H1 (cell line): ENCODE data around the gene LRP1-AS. TPM values are rescaled to one million over a fixed set of nuclear protein-coding genes. Genes with fewer than 3 reads are reported as not detected.

ENCODE experiments used
- CTCF ChIA-PET: fragments of 300-600 bp; sonication (Branson Sonifier 250); formaldehyde crosslinking; loops from one replicate; lab custom pipeline; 2021; ENCODE audit not compliant: partially characterized antibody; lab: Charles Lee
- POLR2A ChIA-PET: fragments of 300-600 bp; sonication (Branson Sonifier 250); formaldehyde crosslinking; loops from one replicate; lab custom pipeline; 2021; ENCODE audit warnings: inconsistent platforms; ENCODE audit not compliant: partially characterized antibody; lab: Charles Lee
- DNase-seq, 2 experiments: peaks; one replicate each; pipeline versions ENCODE4 v3.0.0 to v3.0.0-alpha.2; 2010 to 2022; ENCODE audit warnings: low spot score in 2 of 2, low read depth in 1 of 2, mixed read lengths in 1 of 2
- FAIRE-seq: peaks from 2 replicates; lab custom pipeline; 2011; peaks lifted over from hg19 to GRCh38; lab: Jason Lieb, UNC
- H2AFZ ChIP-seq: 2 replicates; pipeline ENCODE4 v1.8.1; 2012; ENCODE audit warnings: low read length, inconsistent platforms
- H2AK5ac ChIP-seq: 2 replicates; pipeline ENCODE4 v1.6.1; 2013; ENCODE audit warnings: low read depth, low read length
- H2BK120ac ChIP-seq: replicated peaks from 2 replicates; pipeline ENCODE3; 2013; ENCODE audit warnings: low read depth, low read length, inconsistent platforms
- H2BK12ac ChIP-seq: 2 replicates; pipeline ENCODE4 v1.6.1; 2013; ENCODE audit warnings: low read depth, low read length
- H2BK15ac ChIP-seq: 2 replicates; pipeline ENCODE4 v1.6.1; 2013; ENCODE audit warnings: low read length
- H2BK20ac ChIP-seq: 2 replicates; pipeline ENCODE4 v1.6.1; 2013; ENCODE audit warnings: low read length
- H2BK5ac ChIP-seq: 2 replicates; pipeline ENCODE4 v1.6.1; 2013; ENCODE audit warnings: low read depth, low read length
- H3K14ac ChIP-seq: 2 replicates; pipeline ENCODE4 v1.6.1; 2013; ENCODE audit warnings: inconsistent platforms; ENCODE audit not compliant: insufficient read length
- H3K18ac ChIP-seq: 2 replicates; pipeline ENCODE4 v1.6.1; 2013; ENCODE audit warnings: low read length; ENCODE audit errors: extremely low read depth
- H3K23ac ChIP-seq: 2 replicates; pipeline ENCODE4 v1.6.1; 2013; ENCODE audit warnings: inconsistent platforms; ENCODE audit not compliant: insufficient read length
- H3K23me2 ChIP-seq: 2 replicates; pipeline ENCODE4 v1.6.1; 2013; ENCODE audit warnings: low read depth, low read length
- H3K27ac ChIP-seq: 2 replicates; pipeline ENCODE4 v1.6.1; 2011; ENCODE audit warnings: low read depth, low read length, inconsistent platforms
- H3K27me3 ChIP-seq, 4 experiments: replicated peaks in 1 of 4; 1 replicate in 1 of 4; 2 replicates in 3 of 4; pipeline versions ENCODE4 v1.6.1 to v1.8.1; 2011 to 2013; ENCODE audit warnings: low read length in 3 of 4, mild to moderate bottlenecking in 3 of 4, inconsistent platforms in 2 of 4, mixed read lengths in 2 of 4, moderate library complexity in 1 of 4; ENCODE audit not compliant: control insufficient read depth in 3 of 4, insufficient read depth in 3 of 4; ENCODE audit errors: extremely low read depth in 1 of 4
- H3K36me3 ChIP-seq, 4 experiments: 2 replicates each; pipeline versions ENCODE4 v1.6.1 to v1.8.1; 2011 to 2013; ENCODE audit warnings: mild to moderate bottlenecking in 4 of 4, low read length in 3 of 4, moderate library complexity in 2 of 4, control low read depth in 1 of 4, inconsistent platforms in 1 of 4; ENCODE audit not compliant: insufficient read depth in 4 of 4, control insufficient read depth in 2 of 4
- H3K4ac ChIP-seq: replicated peaks from 2 replicates; pipeline ENCODE3; 2013; ENCODE audit warnings: low read length, low read depth, mixed read lengths, inconsistent platforms; ENCODE audit not compliant: insufficient read length
- H3K4me1 ChIP-seq, 4 experiments: replicated peaks in 1 of 4; 1 replicate in 1 of 4; 2 replicates in 3 of 4; pipeline versions ENCODE4 v1.6.1 to v1.8.1; 2011 to 2013; ENCODE audit warnings: low read length in 3 of 4, inconsistent platforms in 2 of 4, mixed read lengths in 1 of 4; ENCODE audit not compliant: insufficient read depth in 4 of 4, control insufficient read depth in 3 of 4
- H3K4me2 ChIP-seq, 2 experiments: 2 replicates each; pipeline versions ENCODE4 v1.6.1 to v1.8.1; 2011 to 2013; ENCODE audit warnings: low read depth in 2 of 2, low read length in 2 of 2, control low read depth in 1 of 2, inconsistent platforms in 1 of 2, mild to moderate bottlenecking in 1 of 2; ENCODE audit not compliant: insufficient read depth in 1 of 2
- H3K4me3 ChIP-seq, 4 experiments: fragments of 200-600, 300-600 bp in 1 of 4; sonication (generic), shearing (Covaris generic), sonication (Bioruptor Twin) in 1 of 4; 2 replicates each; pipeline versions ENCODE4 v1.5.1 to v1.8.1; 2011 to 2016; ENCODE audit warnings: low read length in 4 of 4, low read depth in 3 of 4, control low read depth in 2 of 4, inconsistent platforms in 2 of 4, mild to moderate bottlenecking in 2 of 4, mixed read lengths in 1 of 4, moderate library complexity in 1 of 4; ENCODE audit not compliant: insufficient read depth in 2 of 4; ENCODE audit errors: extremely low read depth in 1 of 4
- H3K56ac ChIP-seq: replicated peaks from 2 replicates; pipeline ENCODE3; 2013; ENCODE audit warnings: low read depth, mild to moderate bottlenecking, mixed read lengths, low read length, inconsistent platforms; ENCODE audit not compliant: insufficient read length
- H3K79me1 ChIP-seq: 2 replicates; pipeline ENCODE4 v1.6.1; 2013; ENCODE audit warnings: low read depth, low read length, control low read depth
- H3K79me2 ChIP-seq, 2 experiments: 2 replicates each; pipeline versions ENCODE4 v1.6.1 to v1.8.1; 2012 to 2013; ENCODE audit warnings: low read length in 2 of 2, mild to moderate bottlenecking in 2 of 2, inconsistent platforms in 1 of 2; ENCODE audit not compliant: insufficient read depth in 2 of 2, control insufficient read depth in 1 of 2
- H3K9ac ChIP-seq, 4 experiments: replicated peaks in 1 of 4; 1 replicate in 1 of 4; 2 replicates in 3 of 4; pipeline versions ENCODE4 v1.6.1 to v1.8.1; 2011 to 2013; ENCODE audit warnings: low read depth in 3 of 4, low read length in 3 of 4, control low read depth in 2 of 4, mild to moderate bottlenecking in 2 of 4, moderate library complexity in 2 of 4, inconsistent platforms in 1 of 4; ENCODE audit errors: extremely low read depth in 1 of 4
- H3K9me3 ChIP-seq, 2 experiments: 2 replicates each; pipeline versions ENCODE4 v1.6.1 to v1.8.1; 2012 to 2013; ENCODE audit warnings: mild to moderate bottlenecking in 2 of 2, moderate library complexity in 2 of 2, control low read depth in 1 of 2, inconsistent platforms in 1 of 2, low read depth in 1 of 2, low read length in 1 of 2, mixed read lengths in 1 of 2; ENCODE audit not compliant: insufficient read depth in 2 of 2
- H4K20me1 ChIP-seq, 2 experiments: replicated peaks in 1 of 2; 2 replicates each; pipeline versions ENCODE3 to v1.8.1; 2011 to 2013; ENCODE audit warnings: inconsistent platforms in 2 of 2, low read length in 2 of 2, mild to moderate bottlenecking in 1 of 2; ENCODE audit not compliant: insufficient read depth in 2 of 2, control insufficient read depth in 1 of 2
- H4K5ac ChIP-seq: 2 replicates; pipeline ENCODE4 v1.6.1; 2013; ENCODE audit warnings: low read length, low read depth, mixed read lengths, inconsistent platforms; ENCODE audit not compliant: insufficient read length
- H4K8ac ChIP-seq: 2 replicates; pipeline ENCODE4 v1.8.0; 2013; ENCODE audit warnings: mild to moderate bottlenecking, moderate library complexity, low read length, inconsistent platforms; ENCODE audit not compliant: insufficient read depth; ENCODE audit errors: extremely low read depth
- H4K91ac ChIP-seq: replicated peaks from 2 replicates; pipeline ENCODE3; 2013; ENCODE audit warnings: low read length, mixed read lengths, inconsistent platforms; ENCODE audit not compliant: insufficient read length
- BRCA1 ChIP-seq: IDR thresholded peaks from 2 replicates; pipeline ENCODE4 v1.6.1; 2012; ENCODE audit warnings: low read depth, low read length, improper control_type of control experiment
- EGR1 ChIP-seq: IDR thresholded peaks from 2 replicates; pipeline ENCODE4 v1.6.1; 2011; ENCODE audit warnings: low read depth, low read length, borderline replicate concordance
- GABPA ChIP-seq: IDR thresholded peaks from 2 replicates; pipeline ENCODE4 v1.6.1; 2011; ENCODE audit warnings: mild to moderate bottlenecking, low read length, moderate library complexity, borderline replicate concordance; ENCODE audit not compliant: insufficient read depth
- HDAC6 ChIP-seq: IDR thresholded peaks from one replicate; pipeline ENCODE4 v1.7.1; 2012; ENCODE audit warnings: low read depth, mild to moderate bottlenecking, inconsistent platforms, low read length, moderate library complexity
- NRF1 ChIP-seq: IDR thresholded peaks from 2 replicates; pipeline ENCODE4 v1.6.1; 2011; ENCODE audit warnings: mild to moderate bottlenecking, low read depth, low read length, improper control_type of control experiment
- PHF8 ChIP-seq: fragments of 200-600 bp; sonication (generic); conservative IDR thresholded peaks from 2 replicates; pipeline ENCODE4 v1.7.1; 2012; ENCODE audit warnings: low read depth, mild to moderate bottlenecking, inconsistent platforms, low read length, moderate library complexity
- SIRT6 ChIP-seq: IDR thresholded peaks from one replicate; pipeline ENCODE4 v1.7.1; 2012; ENCODE audit warnings: low read length, inconsistent platforms
- SUZ12 ChIP-seq: fragments of 200-600 bp; sonication (generic); IDR thresholded peaks from 2 replicates; pipeline ENCODE4 v1.6.1; 2012; ENCODE audit warnings: mild to moderate bottlenecking, inconsistent platforms, low read length, moderate library complexity, mixed read lengths
- WGBS, 2 experiments: shearing (Covaris generic) in 1 of 2; methylation state at CpG; one replicate each; pipeline versions ENCODE4 v1.1.6 to v1.1.7; 2013 to 2015; ENCODE audit warnings: low lambda C conversion rate in 2 of 2, mixed read lengths in 2 of 2, inconsistent platforms in 1 of 2, low coverage in 1 of 2, missing lambda C conversion rate in 1 of 2; ENCODE audit not compliant: insufficient replicate concordance in 2 of 2, insufficient coverage in 1 of 2, insufficient read length in 1 of 2; ENCODE audit errors: extremely low coverage in 1 of 2, missing lambda C conversion rate in 1 of 2; 5-methylcytosine and 5-hydroxymethylcytosine counted together
- polyA plus RNA-seq, 7 experiments: library from polyadenylated mRNA; depleted of rRNA in 3 of 7; stranded (reverse) in 5 of 7; unstranded in 2 of 7; fragments of >200 nt in 5 of 7; fragments of 200-250 nt in 2 of 7; gene quantifications; 1 replicate in 5 of 7; 2 replicates in 1 of 7; 4 replicates in 1 of 7; pipeline versions ENCODE4 v1.2.1 to v1.2.3, GENCODE V29; 2011 to 2013; ENCODE audit warnings: missing spikeins in 2 of 7, mixed read lengths in 2 of 7
- total RNA-seq: library from RNA; stranded (reverse); fragmentation: NEBNext Ultra II Directional; extraction: Animal tissue kit (Norgen Biotek cat#: 25700); gene quantifications from 2 replicates; pipeline ENCODE4 v1.2.1, GENCODE V29; 2021
- TF ChIP-seq, protein P1 (sequence below): IDR thresholded peaks from 2 replicates; pipeline ENCODE4 v1.6.1; 2011; ENCODE audit warnings: low read length, improper control_type of control experiment

The LRP1-AS gene
- total and polyA plus RNA-seq, 2 of the 8 experiments (the other 6 are each of a cell fraction or from before 2014, with no cell fraction given) = not detected

DNA sequence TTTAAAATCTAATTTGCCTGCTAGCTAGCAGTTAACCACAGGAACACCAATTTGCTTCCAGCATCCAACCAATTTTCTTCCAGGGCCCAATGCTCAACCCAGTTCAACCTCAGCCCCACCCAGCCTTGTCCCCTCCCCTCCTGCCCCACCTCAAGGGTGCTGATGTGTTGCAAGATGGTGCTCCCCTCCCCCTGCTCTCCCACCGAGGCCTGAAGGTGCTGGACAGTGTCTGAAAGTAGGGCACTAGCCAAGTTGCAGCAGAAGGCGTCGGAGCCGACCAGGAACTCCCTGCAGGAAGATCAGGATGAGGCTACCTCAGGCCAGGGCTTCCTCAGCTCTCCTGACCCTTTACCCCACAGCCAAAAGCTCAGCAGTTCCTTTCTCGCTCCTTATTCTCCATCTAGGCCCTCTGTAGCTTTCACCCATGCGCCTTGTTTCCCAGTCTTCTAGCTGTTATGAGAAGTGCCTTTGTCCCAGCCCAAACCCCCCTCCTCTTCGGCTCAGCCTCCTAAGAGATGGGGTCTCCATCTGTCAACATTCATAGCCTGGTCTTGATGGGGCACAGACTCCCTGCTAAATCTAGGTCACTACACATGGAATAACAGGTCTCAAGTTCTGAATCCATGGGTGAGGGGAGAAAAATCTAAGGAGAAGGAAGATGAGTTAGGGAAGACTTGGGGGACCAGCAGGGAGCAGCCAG, 39.8 kb downstream of the LRP1-AS start:
- no peak overlapping the region for H2BK5ac ChIP-seq
- H3K79me2 ChIP-seq = no peaks in the 10 kb centered on the region
- FAIRE-seq (no peak), DNase-seq (no peak)
- no peaks in the 10 kb centered on the region for H3K27me3 ChIP-seq
- H4K5ac ChIP-seq = no peak overlapping the region
- ChIA-PET CTCF (interaction anchor here (0.9 to 15.7 kb wide), 8 partner anchors 15 to 66 kb away, joined by 3 to 325 read pairs (median 30); partner anchors contain the start of genes LRP1 and NAB2), POLR2A (interaction anchor here (1.6 to 13.0 kb wide), 3 partner anchors 13 to 38 kb away, joined by 4 to 352 read pairs (median 105); partner anchors contain the start of genes LRP1 and NAB2)
- no peaks in the 10 kb centered on the region for H4K20me1 ChIP-seq
- H3K18ac ChIP-seq = no peak overlapping the region
- H2BK20ac ChIP-seq = no peak overlapping the region
- H2AFZ ChIP-seq = no peak overlapping the region
- H3K14ac ChIP-seq = no peak overlapping the region
- H3K4me3 ChIP-seq = no peak overlapping the region
- no peak overlapping the region for H3K4me2 ChIP-seq
- H3K4me1 ChIP-seq = peaks cover 3 to 27% (median 15%) of the 10 kb centered on the region in 4 experiments
- H2BK15ac ChIP-seq = no peak overlapping the region
- no peak overlapping the region for H3K9ac ChIP-seq
- H2BK12ac ChIP-seq = no peak overlapping the region
- H3K56ac ChIP-seq = no peak overlapping the region
- H2AK5ac ChIP-seq = no peak overlapping the region
- H3K4ac ChIP-seq = no peak overlapping the region
- no peak overlapping the region for H3K27ac ChIP-seq
- peaks cover 0 to 9% (median 4%) of the 10 kb centered on the region in 4 experiments; a peak in 2 of 8 replicates for H3K36me3 ChIP-seq
- H4K8ac ChIP-seq = no peak overlapping the region
- WGBS, 2 experiments = 93% methylated on average over 7 of the region's 7 CpGs; no CpG with 5 or more reads in 1 of the 2 experiments
- no peak overlapping the region for H4K91ac ChIP-seq
- H2BK120ac ChIP-seq = no peak overlapping the region
- H3K23ac ChIP-seq = no peak overlapping the region
- no peaks in the 10 kb centered on the region for H3K9me3 ChIP-seq
- peaks cover 15% of the 10 kb centered on the region for H3K23me2 ChIP-seq
- H3K79me1 ChIP-seq = no peaks in the 10 kb centered on the region
- TF ChIP-seq SIRT6 = no peak
- TF ChIP-seq HDAC6 = no peak
- TF ChIP-seq GABPA = no peak
- TF ChIP-seq SUZ12 = no peak
- no peak for TF ChIP-seq NRF1
- no peak for TF ChIP-seq EGR1
- no peak for TF ChIP-seq BRCA1
- TF ChIP-seq, protein P1, sequence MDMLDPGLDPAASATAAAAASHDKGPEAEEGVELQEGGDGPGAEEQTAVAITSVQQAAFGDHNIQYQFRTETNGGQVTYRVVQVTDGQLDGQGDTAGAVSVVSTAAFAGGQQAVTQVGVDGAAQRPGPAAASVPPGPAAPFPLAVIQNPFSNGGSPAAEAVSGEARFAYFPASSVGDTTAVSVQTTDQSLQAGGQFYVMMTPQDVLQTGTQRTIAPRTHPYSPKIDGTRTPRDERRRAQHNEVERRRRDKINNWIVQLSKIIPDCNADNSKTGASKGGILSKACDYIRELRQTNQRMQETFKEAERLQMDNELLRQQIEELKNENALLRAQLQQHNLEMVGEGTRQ = no peak
- no peak for TF ChIP-seq PHF8
